HEK293 (cell line): Measurements from ENCODE around the gene PID1.
A peak's percentile ranks its signal among the peaks of the same experiment; 100 is the strongest.

Source experiments
- CTCF ChIA-PET: fragments of 350-600 bp; formaldehyde crosslinking; extraction: SDS; loops from one replicate; lab custom pipeline; 2021; ENCODE audit warnings: antibody characterized with exemption; lab: Yijun Ruan, JAX
- POLR2A ChIA-PET: fragments of 300-600 bp; formaldehyde crosslinking; extraction: SDS; loops from one replicate; lab custom pipeline; 2020; ENCODE audit warnings: antibody characterized with exemption, inconsistent platforms; lab: Yijun Ruan, JAX
- H3K27ac ChIP-seq: fragments of 200-500 bp; sonication (Bioruptor generic); 2 replicates; pipeline ENCODE4 v1.5.1; 2014; ENCODE audit warnings: low read depth, low read length, control low read depth, inconsistent platforms; ENCODE audit errors: extremely low read depth
- H3K36me3 ChIP-seq, 2 experiments: fragments of 200-500 bp in 1 of 2; sonication (Bioruptor generic) in 1 of 2; 1 replicate in 1 of 2; 2 replicates in 1 of 2; pipeline ENCODE4 v1.5.1; 2014 to 2017; ENCODE audit warnings: inconsistent platforms in 2 of 2, low read length in 2 of 2; ENCODE audit not compliant: control insufficient read depth in 2 of 2, insufficient read depth in 1 of 2
- H3K4me1 ChIP-seq: fragments of 200-500 bp; sonication (Bioruptor generic); 2 replicates; pipeline ENCODE4 v1.5.1; 2014; ENCODE audit warnings: mild to moderate bottlenecking, low read length, inconsistent platforms; ENCODE audit not compliant: control insufficient read depth, insufficient read depth
- H3K4me3 ChIP-seq: 2 replicates; pipeline ENCODE4 v1.5.1; 2011; ENCODE audit warnings: low read depth, mild to moderate bottlenecking, control low read depth, low read length, moderate library complexity
- H3K9me3 ChIP-seq: fragments of 200-500 bp; sonication (Bioruptor generic); 2 replicates; pipeline ENCODE4 v1.5.1; 2014; ENCODE audit warnings: low read depth, low read length, inconsistent platforms; ENCODE audit not compliant: control insufficient read depth, insufficient read depth
- AEBP2 ChIP-seq: fragments of 450-650 bp; formaldehyde crosslinking; IDR thresholded peaks from 2 replicates; pipeline ENCODE4 v1.5.1; 2016; ENCODE audit warnings: missing biosample characterization, missing genetic modification characterization, borderline replicate concordance
- GFI1B ChIP-seq: fragments of 450-650 bp; formaldehyde crosslinking; IDR thresholded peaks from 2 replicates; pipeline ENCODE4 v1.5.1; 2016; ENCODE audit warnings: missing biosample characterization, missing genetic modification characterization
- GLI4 ChIP-seq: fragments of 450-650 bp; formaldehyde crosslinking; IDR thresholded peaks from 2 replicates; pipeline ENCODE4 v1.5.1; 2016; ENCODE audit warnings: missing biosample characterization, missing genetic modification characterization
- MEIS1 ChIP-seq: sonication (generic); formaldehyde crosslinking; IDR thresholded peaks from 2 replicates; pipeline ENCODE4 v1.8.1; 2022; ENCODE audit warnings: missing genetic modification reagents, mild to moderate bottlenecking, borderline replicate concordance
- OVOL3 ChIP-seq: fragments of 450-650 bp; formaldehyde crosslinking; IDR thresholded peaks from 2 replicates; pipeline ENCODE4 v1.5.1; 2016; ENCODE audit warnings: missing biosample characterization, missing genetic modification characterization
- SALL2 ChIP-seq: fragments of 450-650 bp; formaldehyde crosslinking; IDR thresholded peaks from 2 replicates; pipeline ENCODE4 v1.5.0; 2017; ENCODE audit warnings: missing biosample characterization, mild to moderate bottlenecking, missing genetic modification characterization, borderline replicate concordance
- SETDB1 ChIP-seq: IDR thresholded peaks from one replicate; pipeline ENCODE4 v1.6.1; 2017; ENCODE audit warnings: mild to moderate bottlenecking, low read length, moderate library complexity, mixed read lengths; ENCODE audit not compliant: insufficient read length
- ZFP3 ChIP-seq: fragments of 450-650 bp; formaldehyde crosslinking; IDR thresholded peaks from 2 replicates; pipeline ENCODE4 v1.5.1; 2016; ENCODE audit warnings: low read depth, missing biosample characterization, missing genetic modification characterization
- ZFP37 ChIP-seq: fragments of 450-650 bp; formaldehyde crosslinking; IDR thresholded peaks from 2 replicates; pipeline ENCODE4 v1.5.1; 2016; ENCODE audit warnings: missing biosample characterization, missing genetic modification characterization
- ZFP69B ChIP-seq: fragments of 450-650 bp; formaldehyde crosslinking; IDR thresholded peaks from 2 replicates; pipeline ENCODE4 v1.5.1; 2016; ENCODE audit warnings: missing biosample characterization, missing genetic modification characterization
- ZNF169 ChIP-seq: fragments of 450-650 bp; formaldehyde crosslinking; IDR thresholded peaks from 2 replicates; pipeline ENCODE4 v1.5.1; 2016; ENCODE audit warnings: missing biosample characterization, missing genetic modification characterization
- ZNF324 ChIP-seq: fragments of 450-650 bp; formaldehyde crosslinking; IDR thresholded peaks from 2 replicates; pipeline ENCODE4 v1.5.1; 2016; ENCODE audit warnings: missing biosample characterization, missing genetic modification characterization
- ZNF354C ChIP-seq: fragments of 450-650 bp; formaldehyde crosslinking; IDR thresholded peaks from 2 replicates; pipeline ENCODE4 v1.5.1; 2016; ENCODE audit warnings: missing biosample characterization, missing genetic modification characterization, low read depth, borderline replicate concordance
- ZNF510 ChIP-seq: fragments of 450-650 bp; formaldehyde crosslinking; IDR thresholded peaks from 2 replicates; pipeline ENCODE4 v1.5.1; 2018; ENCODE audit warnings: mild to moderate bottlenecking, missing genetic modification characterization, missing biosample characterization; ENCODE audit not compliant: insufficient replicate concordance
- ZNF518A ChIP-seq: fragments of 450-650 bp; formaldehyde crosslinking; conservative IDR thresholded peaks from 2 replicates; pipeline ENCODE4 v1.5.1; 2016; ENCODE audit warnings: low read depth, missing biosample characterization, missing genetic modification characterization
- ZNF585B ChIP-seq: fragments of 450-650 bp; formaldehyde crosslinking; IDR thresholded peaks from 2 replicates; pipeline ENCODE4 v1.5.1; 2016; ENCODE audit warnings: missing biosample characterization, missing genetic modification characterization
- ZNF596 ChIP-seq: fragments of 450-650 bp; IDR thresholded peaks from 2 replicates; pipeline ENCODE4 v1.5.0; 2018; ENCODE audit warnings: missing biosample characterization, mild to moderate bottlenecking, missing genetic modification characterization, moderate library complexity
- ZNF629 ChIP-seq: fragments of 450-650 bp; formaldehyde crosslinking; IDR thresholded peaks from 2 replicates; pipeline ENCODE4 v1.5.1; 2017; ENCODE audit warnings: missing biosample characterization, missing genetic modification characterization
- ZNF677 ChIP-seq: fragments of 450-650 bp; IDR thresholded peaks from 2 replicates; pipeline ENCODE4 v1.5.0; 2018; ENCODE audit warnings: missing biosample characterization, mild to moderate bottlenecking, missing genetic modification characterization, moderate library complexity
- ZNF76 ChIP-seq: fragments of 450-650 bp; formaldehyde crosslinking; IDR thresholded peaks from 2 replicates; pipeline ENCODE4; 2016; ENCODE audit warnings: low read depth, missing biosample characterization, missing genetic modification characterization, borderline replicate concordance
- ZNF776 ChIP-seq: fragments of 450-650 bp; formaldehyde crosslinking; IDR thresholded peaks from 2 replicates; pipeline ENCODE4 v1.5.0; 2017; ENCODE audit warnings: missing biosample characterization, missing genetic modification characterization, borderline replicate concordance
- ZNF777 ChIP-seq: fragments of 450-650 bp; formaldehyde crosslinking; IDR thresholded peaks from 2 replicates; pipeline ENCODE4 v1.5.1; 2017; ENCODE audit warnings: missing biosample characterization, missing genetic modification characterization, borderline replicate concordance
- TF ChIP-seq, protein P1 (sequence below): IDR thresholded peaks from 2 replicates; pipeline ENCODE4 v1.6.1; 2011; ENCODE audit warnings: mild to moderate bottlenecking, low read depth, low read length, borderline replicate concordance
- TF ChIP-seq, protein P2 (sequence below): fragments of 450-650 bp; formaldehyde crosslinking; IDR thresholded peaks from 2 replicates; pipeline ENCODE4 v1.5.1; 2016; ENCODE audit warnings: missing biosample characterization, missing genetic modification characterization

PID1 gene

GRCh38 chr2:228999326-228999725 is 271.8 kb downstream of the PID1 start:
- POLR2A ChIA-PET = no interaction called here
- CTCF ChIA-PET = no interaction called here

GRCh38 chr2:228988786-228989185 is 282.3 kb downstream of the PID1 start:
- CTCF ChIA-PET = interaction anchor here (0.6 kb wide), 1 partner anchor 1057 kb away, joined by 3 read pairs; no protein-coding TSS in a partner anchor
- Histone ChIP-seq H3K4me1 (no peaks in the 10 kb centered on the region), H3K27ac (no peak overlapping the region)
- TF ChIP-seq ZNF518A (tag by site-specific recombination) (no peak), MEIS1 (no peak), GFI1B (tag by site-specific recombination) (no peak), ZNF629 (tag by site-specific recombination) (no peak), OVOL3 (tag by site-specific recombination) (no peak), ZNF324 (tag by site-specific recombination) (no peak), ZNF76 (tag by site-specific recombination) (no peak), ZNF354C (tag by site-specific recombination) (no peak), ZFP37 (tag by site-specific recombination) (no peak), AEBP2 (tag by site-specific recombination) (no peak), ZNF169 (no peak), ZFP3 (tag by site-specific recombination) (no peak)
- TF ChIP-seq, protein P1, sequence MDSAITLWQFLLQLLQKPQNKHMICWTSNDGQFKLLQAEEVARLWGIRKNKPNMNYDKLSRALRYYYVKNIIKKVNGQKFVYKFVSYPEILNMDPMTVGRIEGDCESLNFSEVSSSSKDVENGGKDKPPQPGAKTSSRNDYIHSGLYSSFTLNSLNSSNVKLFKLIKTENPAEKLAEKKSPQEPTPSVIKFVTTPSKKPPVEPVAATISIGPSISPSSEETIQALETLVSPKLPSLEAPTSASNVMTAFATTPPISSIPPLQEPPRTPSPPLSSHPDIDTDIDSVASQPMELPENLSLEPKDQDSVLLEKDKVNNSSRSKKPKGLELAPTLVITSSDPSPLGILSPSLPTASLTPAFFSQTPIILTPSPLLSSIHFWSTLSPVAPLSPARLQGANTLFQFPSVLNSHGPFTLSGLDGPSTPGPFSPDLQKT = no peak
- TF ChIP-seq, protein P2, sequence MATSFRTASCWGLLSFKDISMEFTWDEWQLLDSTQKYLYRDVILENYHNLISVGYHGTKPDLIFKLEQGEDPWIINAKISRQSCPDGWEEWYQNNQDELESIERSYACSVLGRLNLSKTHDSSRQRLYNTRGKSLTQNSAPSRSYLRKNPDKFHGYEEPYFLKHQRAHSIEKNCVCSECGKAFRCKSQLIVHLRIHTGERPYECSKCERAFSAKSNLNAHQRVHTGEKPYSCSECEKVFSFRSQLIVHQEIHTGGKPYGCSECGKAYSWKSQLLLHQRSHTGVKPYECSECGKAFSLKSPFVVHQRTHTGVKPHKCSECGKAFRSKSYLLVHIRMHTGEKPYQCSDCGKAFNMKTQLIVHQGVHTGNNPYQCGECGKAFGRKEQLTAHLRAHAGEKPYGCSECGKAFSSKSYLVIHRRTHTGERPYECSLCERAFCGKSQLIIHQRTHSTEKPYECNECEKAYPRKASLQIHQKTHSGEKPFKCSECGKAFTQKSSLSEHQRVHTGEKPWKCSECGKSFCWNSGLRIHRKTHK (tag by site-specific recombination) = no peak
- TF ChIP-seq, all 188 proteins: peak for 0
- H3K4me3 ChIP-seq = no peak overlapping the region
- H3K36me3 ChIP-seq = no peaks in the 10 kb centered on the region
- no peaks in the 10 kb centered on the region for H3K9me3 ChIP-seq
- POLR2A ChIA-PET = no interaction called here

More at GRCh38 chr2:228999326-228999725, 271.8 kb downstream of the PID1 start:
- H3K27ac ChIP-seq = no peak overlapping the region
- TF ChIP-seq ZNF777 (tag by site-specific recombination) (no peak), ZNF585B (peak; percentile 78), ZNF677 (tag by site-specific recombination) (no peak), SETDB1 (peak; percentile 22), GLI4 (tag by site-specific recombination) (no peak), ZFP3 (tag by site-specific recombination) (no peak), ZNF776 (tag by site-specific recombination) (no peak), ZNF596 (tag by site-specific recombination) (no peak), ZNF510 (tag by site-specific recombination) (no peak), ZFP69B (tag by site-specific recombination) (no peak), SALL2 (tag by site-specific recombination) (no peak)
- no peak overlapping the region for H3K4me3 ChIP-seq
- H3K9me3 ChIP-seq = no peaks in the 10 kb centered on the region
- no peaks in the 10 kb centered on the region for H3K36me3 ChIP-seq
- no peaks in the 10 kb centered on the region for H3K4me1 ChIP-seq
